K562 (cell line): ENCODE results near the gene PIN1. TPM values are rescaled to one million over a fixed set of nuclear protein-coding genes. Genes with fewer than 3 reads are reported as not detected.

Experiments
- ARID4B ChIP-seq: sonication (generic); formaldehyde crosslinking; IDR thresholded peaks from 2 replicates; pipeline ENCODE4 v1.8.0; 2022; ENCODE audit warnings: mild to moderate bottlenecking, missing genetic modification reagents
- CLOCK ChIP-seq: fragments of 250-450 bp; sonication (Bioruptor Pico); IDR thresholded peaks from 2 replicates; pipeline ENCODE4 v1.4.0; 2020; ENCODE audit warnings: mild to moderate bottlenecking, moderate library complexity, borderline replicate concordance
- COPS2 ChIP-seq: fragments of 450-650 bp; conservative IDR thresholded peaks from 2 replicates; pipeline ENCODE4 v1.6.1; 2016; ENCODE audit warnings: mild to moderate bottlenecking, moderate library complexity
- ZNF140 ChIP-seq: fragments of 250-450 bp; sonication (Bioruptor Pico); IDR thresholded peaks from 2 replicates; pipeline ENCODE4 v1.8.0; 2021; ENCODE audit warnings: moderate library complexity, mild to moderate bottlenecking, inconsistent platforms
- ZNF277 ChIP-seq: fragments of 250-450 bp; sonication (Bioruptor Pico); IDR thresholded peaks from 2 replicates; pipeline ENCODE4 v1.8.0; 2022; ENCODE audit warnings: inconsistent platforms, mild to moderate bottlenecking, moderate library complexity, borderline replicate concordance
- ZNF407 ChIP-seq: fragments of 450-650 bp; IDR thresholded peaks from 2 replicates; pipeline ENCODE4 v1.6.1; 2016; ENCODE audit warnings: low read depth
- ZNF57 ChIP-seq: fragments of 450-650 bp; formaldehyde crosslinking; IDR thresholded peaks from 2 replicates; pipeline ENCODE4 v1.4.0; 2020; ENCODE audit warnings: mild to moderate bottlenecking, moderate library complexity
- polyA plus RNA-seq, 8 experiments: library from polyadenylated mRNA; depleted of rRNA in 4 of 8; stranded (reverse) in 5 of 8; unstranded in 3 of 8; fragments of >200 nt; fragmentation: Nextera tagmentation in 2 of 8; fragmentation: Illumina TruSeq in 1 of 8; extraction: Ambion mirVana in 2 of 8; extraction: Trizol in 1 of 8; gene quantifications; 2 replicates each; pipeline versions ENCODE4 v1.2.1 to v1.2.3, GENCODE V29; 2011 to 2014; ENCODE audit warnings: inconsistent platforms in 1 of 8, missing spikeins in 1 of 8
- total RNA-seq, 7 experiments: library from RNA; depleted of rRNA in 6 of 7; stranded (reverse); fragments of >200 nt in 6 of 7; fragmentation: Illumina TruSeq in 2 of 7; extraction: Trizol in 2 of 7; gene quantifications; 2 replicates each; pipeline versions ENCODE4 v1.2.1 to v1.2.3, GENCODE V29; 2011 to 2021; ENCODE audit warnings: low replicate concordance in 1 of 7

PIN1 gene
- total and polyA plus RNA-seq, 9 of the 15 experiments (the other 6 are each of a cell fraction or from before 2014, with no cell fraction given) = 1.6 to 178 (median 42.5) TPM

GRCh38 chr19:9818734-9819595 is 16.2 kb upstream of the PIN1 start, which contains the start of gene FBXL12 (continued):
- TF ChIP-seq ARID4B (CRISPR knock-in tag) = peak; percentile 94
- no peak for TF ChIP-seq CLOCK (CRISPR knock-in tag)
- TF ChIP-seq ZNF407 = no peak
- TF ChIP-seq ZNF140 (CRISPR knock-in tag) = no peak
- no peak for TF ChIP-seq COPS2
- no peak for TF ChIP-seq ZNF57
- no peak for TF ChIP-seq ZNF277 (CRISPR knock-in tag)
